ENCODE data around the gene GATAD2A.
"Not testable (repeated sequence)": the region's sequence is repeated elsewhere in the genome, so short reads cannot be mapped to it uniquely, and the experiment has no call there.

GATAD2A gene

DNA sequence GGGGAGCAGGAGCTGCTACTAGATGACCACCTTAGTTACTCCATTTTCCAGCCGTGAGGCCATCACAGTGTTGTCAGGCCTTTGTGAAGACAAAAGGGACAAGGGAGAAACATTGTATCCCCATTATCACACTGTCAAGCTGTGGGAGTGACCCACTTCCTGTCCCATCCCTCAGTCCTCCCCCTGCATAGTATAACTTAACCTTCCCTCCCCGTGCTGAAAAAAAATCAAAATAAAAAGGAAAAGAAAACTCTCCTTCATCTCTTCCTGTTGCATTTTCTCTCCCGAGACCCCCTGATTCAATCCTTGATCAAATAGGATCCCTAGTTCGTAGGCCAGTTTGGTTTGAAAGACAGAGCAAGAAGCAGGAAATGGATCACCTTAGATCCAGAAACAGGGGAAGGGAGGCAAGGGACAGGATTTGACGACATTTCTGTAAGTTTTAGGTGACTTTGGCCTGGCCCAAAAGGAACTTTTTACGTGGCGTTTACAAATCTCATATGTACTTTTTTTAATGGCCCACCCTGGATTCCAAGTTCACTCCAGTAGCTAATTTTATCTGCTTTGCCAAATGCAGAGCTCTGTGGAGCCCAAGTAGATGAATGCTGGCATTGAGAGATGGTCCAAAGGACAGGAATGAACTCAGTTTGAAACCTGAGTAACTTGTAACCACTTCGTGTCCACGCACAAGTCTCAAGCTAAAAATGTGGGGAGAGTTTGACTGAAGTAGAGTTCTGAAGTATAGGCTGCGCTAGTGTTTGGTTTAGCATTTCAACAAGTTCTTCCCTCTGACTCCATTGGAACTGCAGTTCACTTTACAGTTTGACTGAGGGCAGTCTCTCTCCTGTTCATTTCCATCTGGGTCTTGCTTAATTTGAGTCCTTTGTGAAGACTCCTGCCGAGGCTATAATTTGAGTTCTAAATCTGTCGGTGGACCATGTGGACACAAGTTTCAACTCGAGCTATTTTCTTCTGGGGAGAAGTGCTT lies 16.6 kb upstream of the GATAD2A start:
- DNase-seq = no peak

DNA sequence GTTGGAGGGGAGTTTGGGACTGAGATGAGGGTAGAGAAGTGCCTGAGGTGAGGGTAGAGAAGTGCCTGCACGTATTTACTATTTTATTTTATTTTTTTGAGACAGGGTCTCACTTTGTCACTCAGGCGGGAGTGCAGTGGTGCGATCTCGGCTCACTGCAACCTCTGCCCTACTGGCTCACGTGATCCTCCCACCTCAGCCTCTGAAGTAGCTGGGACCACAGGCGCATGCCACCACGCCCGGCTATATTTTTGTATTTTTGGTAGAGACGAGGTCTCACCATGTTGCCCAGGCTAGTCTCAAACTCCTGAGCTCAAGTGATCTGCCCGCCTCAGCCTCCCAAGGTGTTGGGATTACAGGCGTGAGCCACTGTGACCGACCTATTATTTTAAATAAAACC lies 15.8 kb upstream of the GATAD2A start:
- DNase-seq = not testable (repeated sequence)

GRCh38 chr19:19394333-19394732 lies 11.1 kb upstream of the GATAD2A start:
- not testable (repeated sequence) for DNase-seq

DNA sequence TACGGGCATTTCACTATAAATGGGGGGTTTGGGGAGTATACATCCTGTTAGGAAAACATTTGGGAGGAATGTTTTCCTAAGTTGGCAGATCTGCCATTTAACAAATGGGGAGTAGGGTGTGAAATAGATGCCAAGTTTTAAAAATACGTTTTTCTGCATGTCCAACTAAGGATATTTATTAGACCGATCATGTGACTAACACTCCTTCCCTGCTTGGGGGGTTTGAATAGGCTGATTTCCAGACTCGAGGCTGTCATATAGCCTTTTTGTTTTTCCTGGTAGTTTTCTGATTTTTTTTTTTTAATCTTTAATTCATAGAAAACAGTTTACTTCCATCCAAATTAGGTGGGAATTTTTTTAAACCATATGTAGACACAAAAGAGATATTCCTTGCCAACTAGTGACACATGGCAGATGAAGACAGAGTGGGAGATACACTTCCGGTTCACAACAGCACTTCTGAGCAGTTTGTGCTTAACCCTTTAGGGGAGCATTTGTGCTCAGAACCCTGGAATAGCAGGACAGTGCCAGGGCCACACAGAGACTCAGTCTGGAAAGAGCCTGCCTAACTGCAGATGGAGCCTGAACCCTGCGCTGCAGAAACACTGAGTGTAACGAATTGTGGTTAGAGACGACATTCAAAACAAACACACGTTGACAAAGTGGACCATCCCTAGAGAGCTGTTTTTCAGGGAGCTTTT lies 5.6 kb upstream of the GATAD2A start:
- no peak for DNase-seq

- no peak for DNase-seq
These were observed 2.7 kb upstream of the GATAD2A start for GRCh38 chr19:19402656-19403372.

DNA sequence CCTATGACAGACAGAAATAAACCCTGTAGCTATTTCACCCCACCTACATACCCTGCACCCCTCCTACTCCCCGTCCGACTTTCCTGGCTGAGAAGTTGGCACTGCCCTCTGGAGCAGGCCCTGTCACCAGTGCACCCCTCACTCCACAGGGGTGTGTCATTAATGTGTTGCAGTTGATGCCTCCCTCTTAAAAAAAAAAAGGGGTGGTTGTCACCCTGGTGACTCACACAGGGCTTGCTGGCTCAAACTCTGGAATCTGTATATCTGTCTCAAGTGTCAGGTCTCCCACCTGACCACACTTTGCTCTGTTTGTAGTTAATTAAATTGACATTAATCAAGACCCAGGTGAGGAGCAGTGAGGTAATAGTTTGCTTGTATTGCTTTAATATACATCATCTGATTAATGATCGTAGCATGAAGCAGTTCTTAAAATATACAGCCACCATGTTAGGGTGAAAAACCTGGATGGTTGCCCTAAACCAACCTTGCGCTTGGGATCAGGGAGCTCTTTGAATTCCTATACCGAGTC lies 2.0 kb upstream of the GATAD2A start:
- no peak for DNase-seq

GRCh38 chr19:19405971-19406877 lies 749 bp downstream of the GATAD2A start:
- DNase-seq = peak; percentile 78

GRCh38 chr19:19406878-19407632 lies 1.6 kb downstream of the GATAD2A start:
- no peak for DNase-seq

- DNase-seq = no peak
These were observed 2.1 kb downstream of the GATAD2A start for GRCh38 chr19:19407633-19407930.

DNA sequence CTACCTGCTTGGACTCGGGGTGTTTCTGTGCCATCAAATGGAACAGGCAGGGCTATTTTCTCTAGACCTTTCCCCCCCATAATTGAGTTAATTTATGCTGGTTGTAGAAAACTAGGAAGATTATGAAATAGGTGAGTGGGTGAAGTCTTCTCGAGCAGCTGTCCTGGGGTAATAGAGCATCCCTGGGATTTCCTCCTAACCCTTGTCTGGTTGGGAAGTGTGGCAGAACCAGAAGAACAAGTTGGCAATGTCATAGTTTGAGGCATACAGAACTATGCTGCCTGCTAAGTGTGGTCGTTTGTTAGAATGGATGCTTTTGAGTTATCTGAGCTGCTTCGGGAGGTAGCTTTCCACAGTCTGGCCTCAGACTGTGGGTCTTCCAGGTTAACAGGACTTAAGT lies 3.7 kb downstream of the GATAD2A start:
- no peak for DNase-seq

DNA sequence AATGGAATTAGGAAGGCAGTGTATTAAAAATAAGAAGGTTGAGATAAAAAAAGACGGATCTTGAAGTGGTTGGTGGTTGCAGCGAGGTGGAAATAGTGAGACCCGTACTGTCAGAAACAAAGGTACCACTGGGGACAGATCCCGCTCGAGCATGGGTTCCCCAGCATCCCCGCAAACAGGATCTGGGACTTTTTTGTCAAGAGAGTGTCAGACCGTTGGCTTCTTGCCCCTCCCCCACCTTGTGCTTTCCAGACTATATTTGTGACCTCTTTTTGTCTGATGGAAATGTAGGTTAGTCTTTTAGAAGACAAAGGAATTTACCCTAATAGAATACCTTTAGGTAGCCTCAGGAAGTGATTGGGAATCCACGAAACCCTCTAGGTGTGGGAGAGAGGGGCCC lies 4.2 kb downstream of the GATAD2A start:
- no peak for DNase-seq

GRCh38 chr19:19410553-19411550 lies 5.4 kb downstream of the GATAD2A start:
- DNase-seq = no peak

GRCh38 chr19:19416280-19416679 lies 10.8 kb downstream of the GATAD2A start:
- DNase-seq = no peak

- DNase-seq = no peak
These were observed 11.6 kb downstream of the GATAD2A start for GRCh38 chr19:19417046-19417445.

DNA sequence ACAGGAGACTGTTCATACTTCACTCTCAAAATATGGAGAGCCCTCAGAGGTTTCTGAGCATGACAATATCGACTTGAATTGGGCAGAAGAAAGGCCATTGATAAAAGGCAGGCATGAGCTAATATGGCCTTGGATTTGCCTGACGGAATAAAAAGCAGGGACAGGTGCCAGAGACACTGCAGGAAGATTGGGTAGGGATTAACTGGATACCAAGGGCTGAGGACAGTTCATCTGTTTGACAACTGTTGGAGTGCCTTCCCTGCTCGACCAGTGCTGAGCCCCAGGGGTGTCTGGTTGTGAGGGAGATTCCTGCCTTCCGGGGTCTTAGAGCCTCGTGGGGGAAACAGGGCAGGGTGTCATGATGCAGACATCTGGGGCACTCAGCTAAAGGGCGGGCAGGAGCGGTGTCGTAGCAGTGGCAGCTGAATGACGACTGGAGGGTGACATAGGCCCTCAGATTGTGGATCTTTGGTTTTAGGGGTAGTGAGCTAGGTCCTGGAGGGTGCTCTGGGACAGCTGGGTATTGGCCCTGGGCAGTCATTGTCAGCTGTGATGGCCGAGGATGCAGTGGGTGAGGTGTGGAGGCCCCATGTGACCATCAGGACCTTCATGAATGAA lies 12.3 kb downstream of the GATAD2A start:
- no peak for DNase-seq

DNA sequence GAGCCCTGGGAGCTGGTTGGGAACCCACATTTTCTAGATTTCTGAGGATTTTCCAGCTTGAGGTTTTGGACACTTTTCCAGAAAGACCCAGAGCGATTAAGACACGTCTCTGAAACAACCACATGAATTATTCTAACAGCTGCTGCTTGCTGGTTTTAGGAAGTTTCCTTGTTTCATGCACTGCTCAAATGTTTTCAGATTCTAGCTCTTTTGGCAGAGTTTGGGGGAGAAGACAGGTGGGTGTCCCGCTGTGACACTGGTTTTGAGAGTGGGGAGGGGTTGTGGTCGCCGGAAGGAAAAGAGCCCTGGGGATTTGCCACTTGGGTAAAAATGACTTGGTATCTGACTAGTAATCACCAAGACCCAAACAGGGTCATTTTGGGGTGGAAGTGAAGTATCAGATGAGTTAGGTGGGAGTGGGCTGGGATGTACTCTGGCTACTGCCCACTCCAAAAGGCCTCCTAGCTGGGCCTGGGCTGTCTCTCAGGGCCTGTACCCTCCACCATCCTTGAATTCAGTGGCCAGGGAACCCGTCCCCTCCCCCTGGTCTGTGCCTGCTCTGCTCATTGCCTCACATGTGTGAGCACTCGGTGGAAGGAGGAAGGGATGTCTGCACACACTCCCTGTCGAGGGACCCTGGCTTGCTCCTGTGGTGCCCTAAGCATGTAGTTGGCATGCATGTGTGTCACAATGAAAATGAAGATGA lies 13.2 kb downstream of the GATAD2A start:
- DNase-seq = no peak

DNA sequence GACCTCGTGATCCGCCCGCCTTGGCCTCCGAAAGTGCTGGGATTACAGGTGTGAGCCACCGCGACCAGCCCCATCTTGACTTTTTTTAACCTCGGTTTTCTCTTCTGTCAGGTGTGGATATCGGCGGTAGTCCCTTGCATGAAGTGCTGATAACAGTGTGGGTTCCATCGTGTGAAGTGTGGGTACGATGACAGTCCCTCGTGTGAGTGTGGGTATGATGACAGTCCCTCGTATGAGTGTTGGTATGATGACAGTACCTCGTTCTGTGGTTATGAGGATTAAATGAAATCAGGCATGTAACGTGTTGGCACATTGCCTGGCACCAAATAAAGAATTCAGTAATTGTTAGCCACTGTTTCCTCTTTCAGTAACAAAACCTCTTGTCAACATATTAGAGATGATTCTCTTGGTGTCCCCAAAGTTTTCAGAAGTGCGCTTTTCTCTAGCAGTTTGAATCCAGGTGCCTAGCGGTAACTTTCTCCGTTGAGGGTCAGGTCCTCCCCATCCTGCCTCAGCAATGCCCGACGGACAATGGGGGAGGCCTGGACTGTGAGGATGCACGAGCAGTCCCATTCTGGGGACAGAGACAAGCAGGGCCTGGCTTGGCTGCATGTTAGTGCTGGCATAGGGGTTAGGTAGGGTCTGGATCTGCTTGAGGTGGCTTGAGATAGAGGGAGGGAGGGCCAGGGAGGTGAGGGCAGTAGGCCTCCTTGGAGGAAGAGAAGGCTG lies 15.3 kb downstream of the GATAD2A start:
- DNase-seq = no peak

GRCh38 chr19:19421299-19421696 lies 15.8 kb downstream of the GATAD2A start:
- no peak for DNase-seq

Measured in eye (tissue), 1 donor.